ENCODE data around the gene JMJD4. TPM values are rescaled to one million over a fixed set of nuclear protein-coding genes. Genes with fewer than 3 reads are reported as not detected.

JMJD4 gene
- total and polyA plus RNA-seq, 2 donors = 14.4 to 17.8 TPM

- Histone ChIP-seq H3K27ac (ENCODE audit: low read depth in 1 of 2, low read length in 1 of 2) (no peak overlapping the region), H3K9me3 (ENCODE audit: control insufficient read depth in 2 of 2, insufficient read depth in 1 of 2, low read length in 1 of 2) (peaks cover 0 to 3% of the 10 kb centered on the region in 2 donors), H3K4me3 (ENCODE audit: low read length in 2 of 2) (no peak overlapping the region), H3K36me3 (ENCODE audit: control insufficient read depth in 2 of 2, insufficient read depth in 2 of 2, low read length in 1 of 2) (peaks cover 0 to 3% of the 10 kb centered on the region in 2 donors), H3K4me1 (ENCODE audit: control insufficient read depth in 2 of 2, insufficient read depth in 2 of 2, low read length in 2 of 2) (peaks cover 13 to 14% of the 10 kb centered on the region in 2 donors), H3K27me3 (ENCODE audit: control insufficient read depth in 2 of 2, insufficient read depth in 1 of 2, low read length in 1 of 2) (no peaks in the 10 kb centered on the region)
- 97% methylated on average over 9 of the region's 9 CpGs for WGBS
- no peak for DNase-seq (ENCODE audit: low read depth in 6 of 9, low spot score in 9 of 9)
These were observed 3.7 kb upstream of the JMJD4 start for GRCh38 chr1:227738820-227739219.

GRCh38 chr1:227736814-227737432 is 1.8 kb upstream of the JMJD4 start:
- no peaks in the 10 kb centered on the region for H3K27me3 ChIP-seq (ENCODE audit: control insufficient read depth in 2 of 2, insufficient read depth in 1 of 2, low read length in 1 of 2)
- H3K36me3 ChIP-seq (ENCODE audit: control insufficient read depth in 2 of 2, insufficient read depth in 2 of 2, low read length in 1 of 2) = peaks cover 13 to 20% of the 10 kb centered on the region in 2 donors
- H3K9me3 ChIP-seq (ENCODE audit: control insufficient read depth in 2 of 2, insufficient read depth in 1 of 2, low read length in 1 of 2) = peaks cover 0 to 3% of the 10 kb centered on the region in 2 donors
- peaks cover 14 to 19% of the 10 kb centered on the region in 2 donors for H3K4me1 ChIP-seq (ENCODE audit: control insufficient read depth in 2 of 2, insufficient read depth in 2 of 2, low read length in 2 of 2)
- no peak for DNase-seq (ENCODE audit: low read depth in 6 of 9, low spot score in 9 of 9)
- WGBS = 98% methylated on average over 11 of the region's 11 CpGs
- H3K27ac ChIP-seq (ENCODE audit: low read depth in 1 of 2, low read length in 1 of 2) = no peak overlapping the region
- H3K4me3 ChIP-seq (ENCODE audit: low read length in 2 of 2) = no peak overlapping the region

GRCh38 chr1:227735539-227736285 is 610 bp upstream of the JMJD4 start:
- Histone ChIP-seq H3K9me3 (ENCODE audit: control insufficient read depth in 2 of 2, insufficient read depth in 1 of 2, low read length in 1 of 2) (peaks cover 0 to under 1% of the 10 kb centered on the region in 2 donors), H3K4me1 (ENCODE audit: control insufficient read depth in 2 of 2, insufficient read depth in 2 of 2, low read length in 2 of 2) (peaks cover 14 to 19% of the 10 kb centered on the region in 2 donors), H3K36me3 (ENCODE audit: control insufficient read depth in 2 of 2, insufficient read depth in 2 of 2, low read length in 1 of 2) (peaks cover 17 to 32% of the 10 kb centered on the region in 2 donors), H3K27me3 (ENCODE audit: control insufficient read depth in 2 of 2, insufficient read depth in 1 of 2, low read length in 1 of 2) (no peaks in the 10 kb centered on the region), H3K4me3 (ENCODE audit: low read length in 2 of 2) (peak overlapping the region; percentile 64 to 74), H3K27ac (ENCODE audit: low read depth in 1 of 2, low read length in 1 of 2) (peak overlapping the region; percentile 43 to 86)
- DNase-seq (ENCODE audit: low read depth in 6 of 9, low spot score in 9 of 9) = no peak
- 2% methylated on average over 31 of the region's 31 CpGs for WGBS

GRCh38 chr1:227734546-227734855 is 601 bp downstream of the JMJD4 start:
- Histone ChIP-seq H3K4me3 (ENCODE audit: low read length in 2 of 2) (peak overlapping the region; percentile 64 to 74), H3K4me1 (ENCODE audit: control insufficient read depth in 2 of 2, insufficient read depth in 2 of 2, low read length in 2 of 2) (peaks cover 14 to 23% of the 10 kb centered on the region in 2 donors), H3K9me3 (ENCODE audit: control insufficient read depth in 2 of 2, insufficient read depth in 1 of 2, low read length in 1 of 2) (no peaks in the 10 kb centered on the region), H3K27ac (ENCODE audit: low read depth in 1 of 2, low read length in 1 of 2) (no peak overlapping the region), H3K36me3 (ENCODE audit: control insufficient read depth in 2 of 2, insufficient read depth in 2 of 2, low read length in 1 of 2) (peaks cover 17 to 32% of the 10 kb centered on the region in 2 donors), H3K27me3 (ENCODE audit: control insufficient read depth in 2 of 2, insufficient read depth in 1 of 2, low read length in 1 of 2) (no peaks in the 10 kb centered on the region)
- DNase-seq (ENCODE audit: low read depth in 6 of 9, low spot score in 9 of 9) = peak in 1 of 9 donors; percentile 30
- 8% methylated on average over 10 of the region's 10 CpGs for WGBS

- H3K36me3 ChIP-seq (ENCODE audit: control insufficient read depth in 2 of 2, insufficient read depth in 2 of 2, low read length in 1 of 2) = peaks cover 17 to 32% of the 10 kb centered on the region in 2 donors
- no peaks in the 10 kb centered on the region for H3K9me3 ChIP-seq (ENCODE audit: control insufficient read depth in 2 of 2, insufficient read depth in 1 of 2, low read length in 1 of 2)
- 90% methylated on average over 24 of the region's 24 CpGs for WGBS
- peaks cover 14 to 26% of the 10 kb centered on the region in 2 donors for H3K4me1 ChIP-seq (ENCODE audit: control insufficient read depth in 2 of 2, insufficient read depth in 2 of 2, low read length in 2 of 2)
- no peaks in the 10 kb centered on the region for H3K27me3 ChIP-seq (ENCODE audit: control insufficient read depth in 2 of 2, insufficient read depth in 1 of 2, low read length in 1 of 2)
- peak overlapping the region; percentile 64 to 74 for H3K4me3 ChIP-seq (ENCODE audit: low read length in 2 of 2)
- no peak for DNase-seq (ENCODE audit: low read depth in 6 of 9, low spot score in 9 of 9)
- no peak overlapping the region for H3K27ac ChIP-seq (ENCODE audit: low read depth in 1 of 2, low read length in 1 of 2)
These were observed 1.2 kb downstream of the JMJD4 start for GRCh38 chr1:227733751-227734545.

- WGBS = 90% methylated on average over 15 of the region's 15 CpGs
- peaks cover 14 to 32% of the 10 kb centered on the region in 2 donors for H3K4me1 ChIP-seq (ENCODE audit: control insufficient read depth in 2 of 2, insufficient read depth in 2 of 2, low read length in 2 of 2)
- DNase-seq (ENCODE audit: low read depth in 6 of 9, low spot score in 9 of 9) = no peak
- no peak overlapping the region for H3K4me3 ChIP-seq (ENCODE audit: low read length in 2 of 2)
- peaks cover 17 to 32% of the 10 kb centered on the region in 2 donors for H3K36me3 ChIP-seq (ENCODE audit: control insufficient read depth in 2 of 2, insufficient read depth in 2 of 2, low read length in 1 of 2)
- H3K9me3 ChIP-seq (ENCODE audit: control insufficient read depth in 2 of 2, insufficient read depth in 1 of 2, low read length in 1 of 2) = no peaks in the 10 kb centered on the region
- peaks cover 0 to 5% of the 10 kb centered on the region in 2 donors for H3K27me3 ChIP-seq (ENCODE audit: control insufficient read depth in 2 of 2, insufficient read depth in 1 of 2, low read length in 1 of 2)
- no peak overlapping the region for H3K27ac ChIP-seq (ENCODE audit: low read depth in 1 of 2, low read length in 1 of 2)
These were observed 1.8 kb downstream of the JMJD4 start for GRCh38 chr1:227733309-227733705.

GRCh38 chr1:227732586-227733308 is 2.4 kb downstream of the JMJD4 start:
- no peak overlapping the region for H3K27ac ChIP-seq (ENCODE audit: low read depth in 1 of 2, low read length in 1 of 2)
- H3K4me1 ChIP-seq (ENCODE audit: control insufficient read depth in 2 of 2, insufficient read depth in 2 of 2, low read length in 2 of 2) = peaks cover 18 to 36% of the 10 kb centered on the region in 2 donors
- WGBS = 98% methylated on average over 18 of the region's 18 CpGs
- H3K9me3 ChIP-seq (ENCODE audit: control insufficient read depth in 2 of 2, insufficient read depth in 1 of 2, low read length in 1 of 2) = no peaks in the 10 kb centered on the region
- peaks cover 0 to 7% of the 10 kb centered on the region in 2 donors for H3K27me3 ChIP-seq (ENCODE audit: control insufficient read depth in 2 of 2, insufficient read depth in 1 of 2, low read length in 1 of 2)
- H3K36me3 ChIP-seq (ENCODE audit: control insufficient read depth in 2 of 2, insufficient read depth in 2 of 2, low read length in 1 of 2) = peaks cover 17 to 32% of the 10 kb centered on the region in 2 donors
- DNase-seq (ENCODE audit: low read depth in 6 of 9, low spot score in 9 of 9) = no peak
- no peak overlapping the region for H3K4me3 ChIP-seq (ENCODE audit: low read length in 2 of 2)

GRCh38 chr1:227731696-227732585 is 3.2 kb downstream of the JMJD4 start:
- 97% methylated on average over 19 of the region's 19 CpGs for WGBS
- H3K27me3 ChIP-seq (ENCODE audit: control insufficient read depth in 2 of 2, insufficient read depth in 1 of 2, low read length in 1 of 2) = peaks cover 0 to 10% of the 10 kb centered on the region in 2 donors
- peaks cover 17 to 32% of the 10 kb centered on the region in 2 donors for H3K36me3 ChIP-seq (ENCODE audit: control insufficient read depth in 2 of 2, insufficient read depth in 2 of 2, low read length in 1 of 2)
- DNase-seq (ENCODE audit: low read depth in 6 of 9, low spot score in 9 of 9) = no peak
- peaks cover 20 to 36% of the 10 kb centered on the region in 2 donors for H3K4me1 ChIP-seq (ENCODE audit: control insufficient read depth in 2 of 2, insufficient read depth in 2 of 2, low read length in 2 of 2)
- H3K9me3 ChIP-seq (ENCODE audit: control insufficient read depth in 2 of 2, insufficient read depth in 1 of 2, low read length in 1 of 2) = no peaks in the 10 kb centered on the region
- H3K27ac ChIP-seq (ENCODE audit: low read depth in 1 of 2, low read length in 1 of 2) = no peak overlapping the region
- H3K4me3 ChIP-seq (ENCODE audit: low read length in 2 of 2) = no peak overlapping the region
